GM06990 (cell line): Measurements from ENCODE around the gene THADA.

Experiments used
- DNase-seq: peaks from one replicate; pipeline ENCODE4 v3.0.0-alpha.2; 2011; ENCODE audit not compliant: insufficient read length; ENCODE audit errors: extremely low read depth
- H3K27me3 ChIP-seq: replicated peaks from 2 replicates; pipeline ENCODE4 v1.6.0; 2011; ENCODE audit warnings: low read length; ENCODE audit not compliant: control insufficient read depth, insufficient read depth
- H3K36me3 ChIP-seq: 2 replicates; pipeline ENCODE4 v1.5.1; 2011; ENCODE audit warnings: low read length; ENCODE audit not compliant: control insufficient read depth, insufficient read depth
- H3K4me3 ChIP-seq: replicated peaks from 2 replicates; pipeline ENCODE4 v1.5.1; 2011; ENCODE audit warnings: low read depth, mild to moderate bottlenecking, control low read depth, low read length
- TF ChIP-seq, protein P1 (sequence below): IDR thresholded peaks from 2 replicates; pipeline ENCODE4 v1.5.1; 2011; ENCODE audit warnings: low read length, control low read depth, mild to moderate bottlenecking, inconsistent platforms; ENCODE audit not compliant: insufficient read depth, poor library complexity, severe bottlenecking

Gene THADA

DNA sequence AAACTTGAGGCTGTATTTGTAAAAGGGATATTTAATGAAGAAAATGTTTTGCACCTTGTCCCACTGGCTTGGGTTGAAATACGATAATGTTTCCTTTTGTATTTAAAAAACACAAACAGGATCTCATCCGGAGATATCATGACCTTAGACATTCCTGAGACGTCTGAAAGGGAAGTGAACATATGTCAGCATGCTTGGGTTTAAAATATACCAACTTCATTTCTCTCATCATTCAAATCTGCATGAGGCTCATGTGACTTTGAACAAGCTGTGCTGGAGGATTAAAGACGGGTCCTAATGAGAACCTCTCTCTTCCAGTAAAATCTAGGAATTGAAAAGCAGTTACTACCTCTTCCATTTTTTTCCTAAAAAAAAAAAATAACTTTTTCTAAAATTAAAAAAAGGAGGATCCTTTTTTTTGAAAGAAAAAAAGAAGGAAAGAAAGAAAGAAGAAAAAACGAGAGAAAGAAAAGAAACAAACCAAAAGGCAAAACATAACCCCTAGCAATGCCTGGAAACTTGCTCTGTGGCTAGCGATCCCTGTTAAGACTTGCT, 262.7 kb downstream of the THADA start:
- H3K4me3 ChIP-seq = no peak overlapping the region
- H3K27me3 ChIP-seq = no peaks in the 10 kb centered on the region
- TF ChIP-seq, protein P1, sequence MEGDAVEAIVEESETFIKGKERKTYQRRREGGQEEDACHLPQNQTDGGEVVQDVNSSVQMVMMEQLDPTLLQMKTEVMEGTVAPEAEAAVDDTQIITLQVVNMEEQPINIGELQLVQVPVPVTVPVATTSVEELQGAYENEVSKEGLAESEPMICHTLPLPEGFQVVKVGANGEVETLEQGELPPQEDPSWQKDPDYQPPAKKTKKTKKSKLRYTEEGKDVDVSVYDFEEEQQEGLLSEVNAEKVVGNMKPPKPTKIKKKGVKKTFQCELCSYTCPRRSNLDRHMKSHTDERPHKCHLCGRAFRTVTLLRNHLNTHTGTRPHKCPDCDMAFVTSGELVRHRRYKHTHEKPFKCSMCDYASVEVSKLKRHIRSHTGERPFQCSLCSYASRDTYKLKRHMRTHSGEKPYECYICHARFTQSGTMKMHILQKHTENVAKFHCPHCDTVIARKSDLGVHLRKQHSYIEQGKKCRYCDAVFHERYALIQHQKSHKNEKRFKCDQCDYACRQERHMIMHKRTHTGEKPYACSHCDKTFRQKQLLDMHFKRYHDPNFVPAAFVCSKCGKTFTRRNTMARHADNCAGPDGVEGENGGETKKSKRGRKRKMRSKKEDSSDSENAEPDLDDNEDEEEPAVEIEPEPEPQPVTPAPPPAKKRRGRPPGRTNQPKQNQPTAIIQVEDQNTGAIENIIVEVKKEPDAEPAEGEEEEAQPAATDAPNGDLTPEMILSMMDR = no peak
- H3K36me3 ChIP-seq = peaks cover 2% of the 10 kb centered on the region
- no peak for DNase-seq

DNA sequence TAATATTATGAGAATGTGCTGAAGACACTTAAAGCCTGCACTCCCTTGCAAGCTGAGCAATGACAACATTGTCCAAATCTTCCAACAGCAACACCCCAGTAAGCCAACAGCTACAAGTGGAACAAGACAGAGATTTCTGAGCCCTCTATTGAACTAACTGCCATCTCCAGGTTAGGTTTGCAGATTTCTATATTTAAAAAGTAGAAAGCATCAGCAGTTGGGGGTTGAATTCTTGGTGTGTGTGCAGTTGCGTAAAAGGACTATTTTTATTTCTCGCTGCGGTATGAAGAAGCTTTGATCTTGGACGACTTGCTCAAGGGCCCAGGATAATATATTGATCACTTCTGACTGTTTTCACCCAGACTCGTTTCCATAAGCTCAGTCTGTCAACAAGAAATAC, 263.2 kb downstream of the THADA start:
- DNase-seq = no peak
- TF ChIP-seq, protein P1 = no peak

DNA sequence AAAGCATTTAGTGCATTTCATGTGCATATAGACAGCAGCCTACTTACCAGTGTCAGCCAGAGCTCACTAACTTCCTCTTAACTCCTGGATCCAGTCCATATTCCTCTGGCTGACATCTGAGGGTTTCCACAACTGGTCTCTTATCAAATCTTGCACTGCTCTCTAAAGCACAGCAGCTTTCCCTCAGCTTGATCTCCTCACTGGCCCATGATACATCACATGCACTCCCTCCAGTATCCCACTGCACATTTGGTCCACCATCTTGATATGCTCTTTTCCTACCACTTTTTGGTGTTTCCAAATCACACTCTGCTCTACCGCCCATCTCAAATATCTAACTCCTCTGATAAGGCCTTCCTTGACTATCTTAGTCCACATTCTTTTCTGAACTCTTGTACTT, 264.4 kb downstream of the THADA start:
- TF ChIP-seq, protein P1 = no peak
- no peaks in the 10 kb centered on the region for H3K27me3 ChIP-seq
- DNase-seq = no peak
- no peak overlapping the region for H3K4me3 ChIP-seq
- H3K36me3 ChIP-seq = peaks cover 2% of the 10 kb centered on the region

More for the DNA sequence above, 263.2 kb downstream of the THADA start:
- Histone ChIP-seq H3K27me3 (no peaks in the 10 kb centered on the region), H3K4me3 (no peak overlapping the region), H3K36me3 (peaks cover 2% of the 10 kb centered on the region)

DNA sequence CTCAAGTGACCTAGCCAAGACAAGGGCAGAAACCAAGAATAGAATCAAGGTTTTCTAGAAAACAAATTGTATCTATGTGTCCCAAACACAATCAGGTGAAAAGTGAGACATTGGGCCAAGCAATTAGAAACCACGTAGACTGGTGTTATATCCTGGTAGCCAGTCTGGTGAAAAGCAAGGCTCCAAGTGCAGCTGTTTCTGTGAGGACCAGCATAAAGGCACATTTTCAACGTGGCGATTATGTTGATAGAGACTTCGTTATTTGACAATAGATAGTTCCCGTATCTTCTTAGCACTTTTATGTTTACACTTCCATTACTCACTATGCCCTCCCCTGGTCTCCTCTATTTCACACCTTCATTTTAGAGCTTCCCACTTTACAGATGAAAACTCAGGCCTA, 266.2 kb downstream of the THADA start:
- DNase-seq = no peak
- Histone ChIP-seq H3K27me3 (no peaks in the 10 kb centered on the region), H3K4me3 (no peak overlapping the region), H3K36me3 (peaks cover 2% of the 10 kb centered on the region)
- TF ChIP-seq, protein P1 = no peak

DNA sequence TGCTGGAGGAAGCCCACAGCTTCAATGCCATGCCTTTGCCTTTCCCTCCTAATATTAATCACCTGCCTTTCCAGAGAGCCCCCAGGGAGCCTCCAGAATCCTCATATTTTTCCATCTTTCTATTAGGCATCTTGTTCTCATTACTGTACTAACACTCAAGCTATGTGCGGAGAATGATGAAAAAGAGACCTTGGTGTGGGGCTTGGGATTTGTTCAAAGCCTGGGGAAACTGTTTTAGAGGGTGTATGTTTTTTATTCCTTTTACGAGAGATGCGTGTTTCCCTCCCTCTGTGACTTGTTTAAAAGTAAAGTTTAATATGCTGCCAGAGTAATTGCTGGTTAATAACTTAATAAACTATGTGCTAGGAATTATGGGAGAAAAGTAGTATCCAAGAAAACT, 267.0 kb downstream of the THADA start:
- Histone ChIP-seq H3K27me3 (no peaks in the 10 kb centered on the region), H3K4me3 (no peak overlapping the region), H3K36me3 (peaks cover 2% of the 10 kb centered on the region)
- DNase-seq = no peak
- TF ChIP-seq, protein P1 = no peak

DNA sequence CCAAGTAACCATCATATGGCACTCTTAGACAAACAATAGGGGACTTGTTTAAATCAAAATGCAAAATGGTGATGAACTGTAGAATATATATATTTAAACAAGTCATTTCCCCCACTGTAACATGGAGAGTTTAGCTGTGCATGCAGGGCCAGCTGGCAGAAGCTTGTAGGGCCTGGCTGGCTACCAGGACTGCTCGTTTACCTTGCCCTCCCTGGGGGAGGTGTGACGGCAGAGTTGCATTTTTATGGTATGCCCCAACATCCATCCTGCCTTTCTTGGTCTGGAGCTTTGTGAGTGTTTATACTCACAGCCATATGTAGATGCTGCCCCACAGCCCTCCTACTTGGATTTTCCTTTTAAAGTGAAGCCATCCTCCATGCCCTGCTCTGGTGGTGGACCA, 267.7 kb downstream of the THADA start:
- H3K27me3 ChIP-seq = no peaks in the 10 kb centered on the region
- no peak for DNase-seq
- TF ChIP-seq, protein P1 = no peak
- H3K4me3 ChIP-seq = no peak overlapping the region
- peaks cover 2% of the 10 kb centered on the region for H3K36me3 ChIP-seq
